Cardiac muscle cell (in vitro differentiated cells and primary cell): ENCODE measurements around the gene FRAS1. TPM values are rescaled to one million over a fixed set of nuclear protein-coding genes. Genes with fewer than 3 reads are reported as not detected.

ENCODE experiments used
- DNase-seq, 2 donors: peaks; one replicate each; pipeline versions ENCODE4 v3.0.0 to v3.0.0-alpha.2; 2010 to 2017; ENCODE audit warnings: low read depth in 1 of 2, low spot score in 1 of 2
- H3K27ac ChIP-seq: fragments of 200-600 bp; sonication (generic); 2 replicates; pipeline ENCODE4 v1.5.1; 2016
- H3K27me3 ChIP-seq: fragments of 200-600 bp; sonication (generic); 2 replicates; pipeline ENCODE4 v1.6.0; 2016; ENCODE audit warnings: control low read depth
- H3K36me3 ChIP-seq: fragments of 200-600 bp; sonication (generic); 2 replicates; pipeline ENCODE4 v1.5.1; 2016; ENCODE audit warnings: control low read depth
- H3K4me1 ChIP-seq: fragments of 200-600 bp; sonication (generic); 2 replicates; pipeline ENCODE4 v1.8.1; 2017; ENCODE audit warnings: low read depth, mild to moderate bottlenecking, mixed run types
- H3K4me3 ChIP-seq: fragments of 200-600 bp; sonication (generic); 2 replicates; pipeline ENCODE4 v1.5.1; 2016; ENCODE audit warnings: mild to moderate bottlenecking
- H3K9me3 ChIP-seq: fragments of 200-600 bp; sonication (generic); 2 replicates; pipeline ENCODE4 v1.5.1; 2017; ENCODE audit warnings: low read depth, mild to moderate bottlenecking, control low read depth
- polyA plus RNA-seq: library from polyadenylated mRNA; unstranded; fragments of >200 nt; fragmentation: Nextera tagmentation; extraction: Ambion mirVana; gene quantifications from 2 replicates; pipeline ENCODE4 v1.2.1, GENCODE V29; 2016
- total RNA-seq: library from RNA; depleted of rRNA; stranded (reverse); fragments of >200 nt; gene quantifications from 2 replicates; pipeline ENCODE4 v1.2.3, GENCODE V29; 2016
- TF ChIP-seq, protein P1 (sequence below): IDR thresholded peaks from 2 replicates; pipeline ENCODE4 v1.5.1; 2012; ENCODE audit warnings: low read depth, mild to moderate bottlenecking, low read length

Gene FRAS1
- total and polyA plus RNA-seq, 2 experiments from 2014 or later = 4.4 to 20.4 TPM

DNA sequence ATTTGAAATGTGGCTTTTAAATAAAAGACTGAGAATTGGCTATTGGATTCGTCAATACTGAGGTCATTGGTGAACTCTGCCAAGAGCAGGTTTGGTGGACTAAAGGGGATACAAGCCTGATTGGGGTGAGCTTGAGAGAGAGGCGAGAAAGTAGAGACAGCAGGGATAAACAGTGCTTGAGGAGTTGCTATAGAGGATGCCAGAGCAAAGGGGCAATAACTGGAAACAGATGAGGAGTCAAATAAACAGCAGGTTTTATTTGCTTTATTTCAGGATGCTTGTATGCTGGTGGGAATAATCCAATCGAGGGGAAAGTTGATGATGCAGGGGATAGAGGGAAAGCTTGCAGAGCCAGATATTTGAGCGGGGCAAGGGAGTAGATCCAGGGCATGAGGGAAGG is 470.4 kb downstream of the FRAS1 start:
- Histone ChIP-seq H3K27me3 (no peaks in the 10 kb centered on the region), H3K9me3 (no peaks in the 10 kb centered on the region), H3K27ac (no peak overlapping the region), H3K4me3 (no peak overlapping the region), H3K4me1 (no peaks in the 10 kb centered on the region), H3K36me3 (no peaks in the 10 kb centered on the region)
- TF ChIP-seq, protein P1, sequence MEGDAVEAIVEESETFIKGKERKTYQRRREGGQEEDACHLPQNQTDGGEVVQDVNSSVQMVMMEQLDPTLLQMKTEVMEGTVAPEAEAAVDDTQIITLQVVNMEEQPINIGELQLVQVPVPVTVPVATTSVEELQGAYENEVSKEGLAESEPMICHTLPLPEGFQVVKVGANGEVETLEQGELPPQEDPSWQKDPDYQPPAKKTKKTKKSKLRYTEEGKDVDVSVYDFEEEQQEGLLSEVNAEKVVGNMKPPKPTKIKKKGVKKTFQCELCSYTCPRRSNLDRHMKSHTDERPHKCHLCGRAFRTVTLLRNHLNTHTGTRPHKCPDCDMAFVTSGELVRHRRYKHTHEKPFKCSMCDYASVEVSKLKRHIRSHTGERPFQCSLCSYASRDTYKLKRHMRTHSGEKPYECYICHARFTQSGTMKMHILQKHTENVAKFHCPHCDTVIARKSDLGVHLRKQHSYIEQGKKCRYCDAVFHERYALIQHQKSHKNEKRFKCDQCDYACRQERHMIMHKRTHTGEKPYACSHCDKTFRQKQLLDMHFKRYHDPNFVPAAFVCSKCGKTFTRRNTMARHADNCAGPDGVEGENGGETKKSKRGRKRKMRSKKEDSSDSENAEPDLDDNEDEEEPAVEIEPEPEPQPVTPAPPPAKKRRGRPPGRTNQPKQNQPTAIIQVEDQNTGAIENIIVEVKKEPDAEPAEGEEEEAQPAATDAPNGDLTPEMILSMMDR = no peak
- no peak for DNase-seq

DNA sequence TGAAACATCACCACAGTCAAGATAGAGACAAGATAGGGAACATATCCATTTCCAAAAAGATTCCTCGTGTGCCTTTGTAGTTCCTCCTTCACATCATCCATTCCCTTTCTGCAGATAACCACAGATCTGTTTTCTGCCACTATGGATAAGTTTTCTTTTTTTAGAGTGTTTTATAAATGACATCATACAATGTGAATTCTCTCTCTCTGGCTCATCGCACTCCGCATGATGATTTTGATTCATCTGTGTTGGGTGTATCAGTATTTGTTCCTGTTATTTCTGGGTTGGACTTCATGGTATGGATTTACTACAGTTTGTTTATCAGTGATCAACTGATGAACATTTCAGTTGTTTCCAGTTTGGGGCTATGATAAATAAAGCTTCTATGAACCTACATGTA is 471.2 kb downstream of the FRAS1 start:
- no peaks in the 10 kb centered on the region for H3K27me3 ChIP-seq
- H3K4me1 ChIP-seq = no peaks in the 10 kb centered on the region
- H3K36me3 ChIP-seq = no peaks in the 10 kb centered on the region
- TF ChIP-seq, protein P1 = no peak
- H3K9me3 ChIP-seq = no peaks in the 10 kb centered on the region
- no peak for DNase-seq
- H3K4me3 ChIP-seq = no peak overlapping the region
- no peak overlapping the region for H3K27ac ChIP-seq

DNA sequence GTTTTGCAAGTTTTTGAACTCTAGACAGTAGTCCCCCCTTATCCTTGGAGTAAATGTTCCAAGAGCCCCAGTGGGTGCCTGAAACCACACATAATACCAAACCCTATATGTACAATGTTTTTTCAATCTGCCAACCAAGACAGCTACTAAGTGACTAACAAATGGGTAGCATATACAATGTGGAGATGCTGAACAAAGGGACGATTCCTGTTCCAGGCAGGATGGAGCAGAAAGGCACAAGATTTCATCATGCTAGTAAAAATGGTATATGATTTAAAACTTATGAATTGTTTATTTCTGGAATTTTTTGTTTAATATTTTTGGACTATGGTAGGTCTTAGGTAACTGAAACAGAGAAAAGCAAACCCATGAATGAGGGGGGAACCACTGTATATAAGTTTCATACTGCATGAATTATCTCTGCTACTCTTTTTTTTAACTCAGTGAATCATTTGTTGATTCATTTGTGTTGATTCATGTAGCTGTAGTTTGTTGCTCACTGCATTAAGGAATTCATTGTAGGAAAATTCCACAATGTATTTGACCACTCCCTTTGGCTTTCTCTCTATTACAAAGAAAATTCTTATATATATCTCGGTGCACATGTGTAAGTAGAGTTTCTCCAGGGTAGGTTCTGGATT is 472.6 kb downstream of the FRAS1 start:
- Histone ChIP-seq H3K27me3 (no peaks in the 10 kb centered on the region), H3K4me3 (no peak overlapping the region), H3K36me3 (no peaks in the 10 kb centered on the region), H3K27ac (no peak overlapping the region), H3K4me1 (no peaks in the 10 kb centered on the region), H3K9me3 (no peaks in the 10 kb centered on the region)
- TF ChIP-seq, protein P1 = no peak
- DNase-seq = peak in 1 of 2 donors; percentile 46

DNA sequence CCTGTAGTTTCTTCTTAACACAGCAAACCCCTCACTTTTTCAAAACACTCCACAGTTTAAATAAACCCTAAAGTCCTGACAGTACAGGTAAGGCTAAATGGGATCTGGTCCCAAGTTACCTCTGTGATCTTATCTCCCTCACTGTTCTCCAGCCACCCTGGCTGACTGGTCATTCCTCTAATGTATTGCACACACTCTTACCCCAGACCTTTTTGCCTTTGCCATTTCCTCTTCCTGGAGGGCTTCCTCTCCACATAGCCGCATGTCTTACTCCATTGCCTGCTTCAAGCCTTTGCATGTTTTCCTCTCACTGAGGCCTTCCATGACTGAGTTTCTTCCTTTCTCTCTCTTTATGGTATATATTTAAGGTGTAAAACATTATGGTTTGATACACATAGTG is 474.9 kb downstream of the FRAS1 start:
- no peaks in the 10 kb centered on the region for H3K36me3 ChIP-seq
- H3K27ac ChIP-seq = no peak overlapping the region

DNA sequence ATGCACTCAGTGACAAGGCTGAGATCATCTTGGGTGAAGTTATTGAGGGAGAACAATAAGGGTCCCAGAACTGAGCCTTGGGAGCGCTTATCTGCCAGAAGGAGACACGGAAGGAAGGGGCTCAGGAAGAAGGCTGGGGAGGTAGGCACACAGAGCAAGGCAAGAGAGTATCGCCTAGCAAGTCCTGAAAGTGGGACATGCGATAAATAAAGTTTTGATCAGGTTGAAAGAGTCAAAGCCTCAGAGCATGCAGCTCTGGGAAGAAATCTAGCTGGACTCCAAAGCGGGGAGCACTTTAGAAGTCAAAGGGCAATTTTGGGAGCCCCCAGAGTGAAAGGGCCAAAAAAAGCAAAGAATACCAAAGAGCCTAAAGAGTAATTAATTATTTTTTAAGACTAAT is 476.7 kb downstream of the FRAS1 start:
- no peak overlapping the region for H3K4me3 ChIP-seq
- DNase-seq = no peak
- TF ChIP-seq, protein P1 = no peak
- no peaks in the 10 kb centered on the region for H3K36me3 ChIP-seq
- no peaks in the 10 kb centered on the region for H3K9me3 ChIP-seq
- no peak overlapping the region for H3K27ac ChIP-seq
- H3K4me1 ChIP-seq = no peaks in the 10 kb centered on the region
- H3K27me3 ChIP-seq = no peaks in the 10 kb centered on the region

More for the DNA sequence above, 474.9 kb downstream of the FRAS1 start:
- Histone ChIP-seq H3K27me3 (no peaks in the 10 kb centered on the region), H3K4me1 (no peaks in the 10 kb centered on the region), H3K4me3 (no peak overlapping the region), H3K9me3 (no peaks in the 10 kb centered on the region)
- no peak for DNase-seq
- TF ChIP-seq, protein P1 = no peak
